ENCODE results near the gene SERPINA5. TPM values are rescaled to one million over a fixed set of nuclear protein-coding genes. Genes with fewer than 3 reads are reported as not detected.

The SERPINA5 gene
- total RNA-seq, 1 experiment from 2014 or later: 0.49 TPM

GRCh38 chr14:94621358-94622134 is 40.3 kb downstream of the SERPINA5 start:
- ChIA-PET CTCF (no interaction called here), POLR2A (no interaction called here)
- Histone ChIP-seq H3K27ac (ENCODE audit: low read length) (no peak overlapping the region), H3K27me3 (ENCODE audit: control insufficient read depth, insufficient read depth, low read length) (no peaks in the 10 kb centered on the region), H3K4me3 (ENCODE audit: low read depth in 2 of 2, low read length in 2 of 2) (no peak overlapping the region), H3K36me3 (ENCODE audit: control insufficient read depth, insufficient read depth, low read length) (no peaks in the 10 kb centered on the region), H3K4me1 (ENCODE audit: control insufficient read depth, insufficient read depth, low read length) (no peaks in the 10 kb centered on the region), H3K9me3 (ENCODE audit: control insufficient read depth, insufficient read depth, low read depth, low read length) (peaks cover 9% of the 10 kb centered on the region)
- DNase-seq (ENCODE audit: low read depth, low spot score) (no peak), ATAC-seq (no peak)
- in situ Hi-C loops (cut with HindIII; ENCODE audit: low pct_unique_long_range_greater_than_20kb, low sequenced_read_pairs) (no loop called here), intact Hi-C loops (cut with micrococcal nuclease; ENCODE audit: unreplicated experiment) (no loop called here)
- no peak for TF ChIP-seq REST (IDR thresholded peaks at IDR 0.05; ENCODE audit: insufficient read depth in 1 of 2, low read depth in 2 of 2, low read length in 1 of 2)
- no TSS peak for BruUV-seq (replicated peaks)

- no TSS peak for BruUV-seq (replicated peaks)
- ChIA-PET POLR2A (no interaction called here), CTCF (no interaction called here)
- DNase-seq (ENCODE audit: low read depth, low spot score) (no peak), ATAC-seq (no peak)
- Histone ChIP-seq H3K36me3 (ENCODE audit: control insufficient read depth, insufficient read depth, low read length) (no peaks in the 10 kb centered on the region), H3K9me3 (ENCODE audit: control insufficient read depth, insufficient read depth, low read depth, low read length) (peaks cover 6% of the 10 kb centered on the region), H3K4me1 (ENCODE audit: control insufficient read depth, insufficient read depth, low read length) (no peaks in the 10 kb centered on the region), H3K27ac (ENCODE audit: low read length) (no peak overlapping the region), H3K27me3 (ENCODE audit: control insufficient read depth, insufficient read depth, low read length) (no peaks in the 10 kb centered on the region), H3K4me3 (ENCODE audit: low read depth in 2 of 2, low read length in 2 of 2) (no peak overlapping the region)
- intact Hi-C loops (cut with micrococcal nuclease; ENCODE audit: unreplicated experiment) (no loop called here), in situ Hi-C loops (cut with HindIII; ENCODE audit: low pct_unique_long_range_greater_than_20kb, low sequenced_read_pairs) (no loop called here)
- TF ChIP-seq SIN3A (IDR thresholded peaks at IDR 0.05; ENCODE audit: borderline replicate concordance, insufficient read depth, low read depth, low read length) (no peak), POLR2AphosphoS5 (IDR thresholded peaks at IDR 0.05; ENCODE audit: low read depth, low read length) (no peak), REST (IDR thresholded peaks at IDR 0.05; ENCODE audit: insufficient read depth in 1 of 2, low read depth in 2 of 2, low read length in 1 of 2) (no peak), TCF7L2 (IDR thresholded peaks at IDR 0.05; ENCODE audit: low read depth, low read length) (no peak), CTCF (IDR thresholded peaks at IDR 0.05) (no peak)
Observed at GRCh38 chr14:94622653-94623421, 41.6 kb downstream of the SERPINA5 start.
